GM21515 (cell line): ENCODE results near the gene LASP1NB.
"Not testable (repeated sequence)": the region's sequence is repeated elsewhere in the genome, so short reads cannot be mapped to it uniquely, and the experiment has no call there.

Experiments used
- ATAC-seq: cut with Tn5 transposase; IDR thresholded peaks from one replicate; pipeline ENCODE4 v1.9.1; 2021; ENCODE audit not compliant: unreplicated experiment

LASP1NB gene

GRCh38 chr17:38959508-38959907, 34.1 kb downstream of the LASP1NB start:
- no peak for ATAC-seq

- no peak for ATAC-seq
Measured at GRCh38 chr17:38960402-38960801, 35.0 kb downstream of the LASP1NB start.

DNA sequence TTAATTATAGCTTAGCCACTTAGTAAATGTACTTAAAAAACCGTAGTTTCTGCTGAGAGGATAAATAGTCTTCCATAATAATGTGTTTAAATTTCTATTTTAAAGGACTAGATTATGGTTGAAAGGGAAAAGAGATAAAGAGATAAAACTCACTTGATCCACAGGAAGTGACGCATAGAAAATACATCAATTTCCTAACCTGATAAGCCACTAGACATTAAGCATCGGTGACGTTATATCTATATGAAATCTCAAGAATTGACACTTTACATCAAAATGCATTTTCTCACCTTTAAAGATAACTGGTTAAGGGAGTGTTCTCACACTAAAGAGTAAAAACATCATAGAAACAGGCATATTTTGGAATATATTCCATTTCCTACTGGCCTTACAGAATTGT, 36.0 kb downstream of the LASP1NB start:
- no peak for ATAC-seq

- no peak for ATAC-seq
Measured at GRCh38 chr17:38967290-38967738, 41.9 kb downstream of the LASP1NB start, which contains the start of gene FBXO47. FBXO47 (minus strand) TSS chr17:38967403; CDS start chr17:38963025, 4,378 bp downstream.

- no peak for ATAC-seq
Measured at GRCh38 chr17:38969281-38969680, 43.9 kb downstream of the LASP1NB start.

DNA sequence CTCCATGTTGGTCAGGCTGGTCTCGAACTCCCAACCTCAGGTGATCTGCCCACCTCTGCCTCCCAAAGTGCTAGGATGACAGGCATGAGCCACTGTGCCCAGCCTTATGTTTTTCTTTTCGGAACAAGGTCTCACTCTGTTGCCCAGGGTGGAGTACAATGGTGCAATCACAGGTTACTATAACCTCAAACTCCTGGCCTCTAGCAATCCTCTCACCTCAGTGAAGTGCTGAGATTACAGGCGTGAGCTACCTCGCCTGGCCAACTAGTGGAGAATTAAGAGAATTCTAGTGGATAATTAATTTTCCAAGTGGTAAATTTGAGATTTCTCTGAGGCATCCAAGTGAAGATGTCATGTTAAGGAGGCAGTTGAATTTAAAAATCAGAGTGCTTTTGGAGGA, 44.7 kb downstream of the LASP1NB start:
- no peak for ATAC-seq

DNA sequence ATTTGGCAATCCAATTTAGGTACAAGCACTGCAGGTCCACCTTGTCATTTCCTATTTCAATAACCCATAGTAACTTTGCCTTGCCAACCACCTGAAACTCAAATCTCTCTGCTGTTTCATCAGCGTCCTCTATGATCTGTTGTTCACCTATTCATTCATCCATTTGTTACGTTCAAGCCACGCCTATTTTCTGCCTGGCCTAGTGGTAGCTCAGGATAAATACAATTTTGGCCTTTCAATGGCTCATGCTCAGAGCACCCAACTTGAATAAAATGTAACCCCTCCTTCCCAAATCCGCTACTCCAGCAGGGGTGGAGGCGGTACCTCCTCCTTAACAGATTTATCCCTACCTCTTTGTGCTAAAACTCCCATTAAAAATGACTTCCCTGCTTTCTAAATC, 45.4 kb downstream of the LASP1NB start:
- no peak for ATAC-seq

DNA sequence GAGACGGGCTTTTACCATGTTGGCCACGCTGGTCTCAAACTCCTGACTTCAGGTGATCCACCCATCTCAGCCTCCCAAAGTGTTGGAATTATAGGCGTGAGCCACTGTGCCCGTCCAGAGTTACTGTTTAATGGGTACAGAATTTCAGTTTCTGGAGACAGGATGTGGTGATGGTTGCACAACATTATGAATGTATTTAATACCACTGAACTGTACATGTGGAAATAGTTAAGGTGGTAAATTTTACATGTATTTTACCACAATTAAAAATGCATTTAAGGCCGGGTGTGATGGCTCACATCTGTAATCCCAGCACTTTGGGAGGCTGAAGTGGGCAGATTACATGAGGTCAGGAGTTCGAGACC, 50.8 kb downstream of the LASP1NB start:
- ATAC-seq, result not testable (repeated sequence)

- no peak for ATAC-seq
Measured at GRCh38 chr17:38978180-38978579, 52.8 kb downstream of the LASP1NB start.
